HL-60 (cell line): Measurements from ENCODE around the gene LPCAT1.
A peak's percentile ranks its signal among the peaks of the same experiment; 100 is the strongest.

Source experiments
- DNase-seq, 2 experiments: peaks; one replicate each; pipeline ENCODE4 v3.0.0-alpha.2; 2010 to 2020; ENCODE audit warnings: low read depth in 1 of 2, low spot score in 1 of 2
- H3K27ac ChIP-seq: fragments of 250-450 bp; sonication (Bioruptor Pico); replicated peaks from 2 replicates; pipeline ENCODE4 v1.5.1; 2020; ENCODE audit warnings: mild to moderate bottlenecking, moderate library complexity
- H3K27me3 ChIP-seq: fragments of 250-450 bp; sonication (Bioruptor Pico); 2 replicates; pipeline ENCODE4 v1.5.1; 2021; ENCODE audit warnings: mild to moderate bottlenecking, moderate library complexity; ENCODE audit not compliant: insufficient read depth, poor library complexity, severe bottlenecking
- H3K4me3 ChIP-seq: replicated peaks from 2 replicates; pipeline ENCODE4 v1.5.1; 2011; ENCODE audit warnings: mild to moderate bottlenecking, control low read depth, low read length; ENCODE audit not compliant: insufficient read depth
- GABPA ChIP-seq: IDR thresholded peaks from 2 replicates; pipeline ENCODE4 v1.6.1; 2012; ENCODE audit warnings: low read depth
- POLR2AphosphoS5 ChIP-seq: IDR thresholded peaks from 2 replicates; pipeline ENCODE4 v1.6.1; 2012; ENCODE audit warnings: low read depth
- SPI1 ChIP-seq: IDR thresholded peaks from 2 replicates; pipeline ENCODE4 v1.6.1; 2012; ENCODE audit warnings: low read depth, mild to moderate bottlenecking, borderline replicate concordance
- TF ChIP-seq, protein P1 (sequence below): IDR thresholded peaks from 2 replicates; pipeline ENCODE4 v1.6.1; 2012; ENCODE audit warnings: low read depth; ENCODE audit not compliant: insufficient replicate concordance
- TF ChIP-seq, protein P2 (sequence below): IDR thresholded peaks from one replicate; pipeline ENCODE4 v1.5.1; 2011; ENCODE audit warnings: low read length, control low read depth, inconsistent platforms; ENCODE audit not compliant: insufficient read depth

Gene LPCAT1

DNA sequence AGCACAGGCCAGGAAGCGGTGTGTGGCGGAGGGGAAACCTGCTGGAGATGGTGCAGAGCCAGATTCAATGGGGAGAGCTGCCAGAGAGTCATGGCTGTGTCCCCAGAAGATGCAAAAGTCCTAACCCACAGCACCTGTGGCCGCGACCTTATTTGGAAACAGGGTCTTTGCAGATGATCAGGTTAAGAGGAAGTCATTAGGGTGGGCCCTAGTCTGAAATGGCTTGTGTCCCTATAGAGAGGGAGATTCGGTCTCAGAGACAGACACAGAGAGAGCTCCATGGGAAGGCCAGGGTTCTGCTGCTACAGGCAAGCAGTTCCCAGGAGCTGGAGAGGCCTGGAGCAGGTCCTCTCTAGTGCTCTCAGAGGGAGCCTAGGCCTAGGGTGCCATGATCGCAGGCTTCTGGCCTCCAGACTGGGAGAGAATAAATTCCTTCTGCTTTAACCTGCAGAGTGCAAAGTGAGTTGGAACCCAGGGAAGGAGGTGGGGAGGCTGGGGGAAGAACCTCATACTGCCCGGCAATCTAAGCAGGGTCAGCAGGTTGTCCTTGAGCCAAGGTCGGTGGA, 1.9 kb upstream of the LPCAT1 start:
- Histone ChIP-seq H3K27me3 (no peaks in the 10 kb centered on the region), H3K4me3 (no peak overlapping the region), H3K27ac (no peak overlapping the region)
- DNase-seq: no peak
- TF ChIP-seq POLR2AphosphoS5: no peak

DNA sequence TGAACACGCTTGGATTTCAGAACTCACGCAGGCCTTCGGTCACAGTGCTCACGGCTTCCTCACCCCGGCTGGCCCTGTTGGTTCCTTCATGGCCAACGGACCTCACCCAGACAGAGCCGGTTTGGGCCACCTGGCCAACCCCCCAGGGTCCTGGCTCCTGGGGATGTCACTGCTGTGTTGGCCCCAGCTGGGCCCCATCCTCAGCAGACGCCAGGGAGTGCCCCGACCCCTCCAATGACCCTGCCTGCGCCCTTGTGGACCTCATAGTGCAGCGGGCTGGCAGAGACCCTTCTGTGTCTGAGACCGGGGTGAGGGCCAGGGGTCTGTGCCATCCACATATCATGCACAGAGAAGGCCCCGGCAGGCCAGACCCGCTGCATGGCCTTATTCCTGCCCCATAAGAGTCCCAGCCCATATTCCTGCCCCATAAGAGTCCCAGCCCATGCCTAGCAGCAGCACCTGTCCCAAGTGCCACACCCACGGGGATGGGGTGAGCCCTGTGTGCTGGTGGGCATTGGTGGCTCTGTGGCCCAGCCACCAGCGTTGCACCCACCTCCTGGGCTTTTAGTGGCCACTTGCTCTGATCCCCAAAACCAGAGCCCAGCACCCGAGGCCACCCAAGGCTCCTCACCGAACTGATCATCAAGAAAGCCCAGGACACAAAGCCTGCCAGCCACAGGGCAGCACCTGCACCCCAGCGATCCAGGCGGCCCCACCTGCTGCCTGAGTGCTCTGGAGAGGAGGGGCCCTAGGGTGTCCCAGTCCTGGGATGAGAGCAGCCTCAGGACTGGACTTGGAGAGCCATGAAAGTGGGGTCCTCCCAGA, 1.3 kb upstream of the LPCAT1 start:
- TF ChIP-seq, protein P1, sequence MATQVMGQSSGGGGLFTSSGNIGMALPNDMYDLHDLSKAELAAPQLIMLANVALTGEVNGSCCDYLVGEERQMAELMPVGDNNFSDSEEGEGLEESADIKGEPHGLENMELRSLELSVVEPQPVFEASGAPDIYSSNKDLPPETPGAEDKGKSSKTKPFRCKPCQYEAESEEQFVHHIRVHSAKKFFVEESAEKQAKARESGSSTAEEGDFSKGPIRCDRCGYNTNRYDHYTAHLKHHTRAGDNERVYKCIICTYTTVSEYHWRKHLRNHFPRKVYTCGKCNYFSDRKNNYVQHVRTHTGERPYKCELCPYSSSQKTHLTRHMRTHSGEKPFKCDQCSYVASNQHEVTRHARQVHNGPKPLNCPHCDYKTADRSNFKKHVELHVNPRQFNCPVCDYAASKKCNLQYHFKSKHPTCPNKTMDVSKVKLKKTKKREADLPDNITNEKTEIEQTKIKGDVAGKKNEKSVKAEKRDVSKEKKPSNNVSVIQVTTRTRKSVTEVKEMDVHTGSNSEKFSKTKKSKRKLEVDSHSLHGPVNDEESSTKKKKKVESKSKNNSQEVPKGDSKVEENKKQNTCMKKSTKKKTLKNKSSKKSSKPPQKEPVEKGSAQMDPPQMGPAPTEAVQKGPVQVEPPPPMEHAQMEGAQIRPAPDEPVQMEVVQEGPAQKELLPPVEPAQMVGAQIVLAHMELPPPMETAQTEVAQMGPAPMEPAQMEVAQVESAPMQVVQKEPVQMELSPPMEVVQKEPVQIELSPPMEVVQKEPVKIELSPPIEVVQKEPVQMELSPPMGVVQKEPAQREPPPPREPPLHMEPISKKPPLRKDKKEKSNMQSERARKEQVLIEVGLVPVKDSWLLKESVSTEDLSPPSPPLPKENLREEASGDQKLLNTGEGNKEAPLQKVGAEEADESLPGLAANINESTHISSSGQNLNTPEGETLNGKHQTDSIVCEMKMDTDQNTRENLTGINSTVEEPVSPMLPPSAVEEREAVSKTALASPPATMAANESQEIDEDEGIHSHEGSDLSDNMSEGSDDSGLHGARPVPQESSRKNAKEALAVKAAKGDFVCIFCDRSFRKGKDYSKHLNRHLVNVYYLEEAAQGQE: no peak
- TF ChIP-seq POLR2AphosphoS5: no peak
- no peak for TF ChIP-seq GABPA
- TF ChIP-seq SPI1: no peak
- TF ChIP-seq, protein P2, sequence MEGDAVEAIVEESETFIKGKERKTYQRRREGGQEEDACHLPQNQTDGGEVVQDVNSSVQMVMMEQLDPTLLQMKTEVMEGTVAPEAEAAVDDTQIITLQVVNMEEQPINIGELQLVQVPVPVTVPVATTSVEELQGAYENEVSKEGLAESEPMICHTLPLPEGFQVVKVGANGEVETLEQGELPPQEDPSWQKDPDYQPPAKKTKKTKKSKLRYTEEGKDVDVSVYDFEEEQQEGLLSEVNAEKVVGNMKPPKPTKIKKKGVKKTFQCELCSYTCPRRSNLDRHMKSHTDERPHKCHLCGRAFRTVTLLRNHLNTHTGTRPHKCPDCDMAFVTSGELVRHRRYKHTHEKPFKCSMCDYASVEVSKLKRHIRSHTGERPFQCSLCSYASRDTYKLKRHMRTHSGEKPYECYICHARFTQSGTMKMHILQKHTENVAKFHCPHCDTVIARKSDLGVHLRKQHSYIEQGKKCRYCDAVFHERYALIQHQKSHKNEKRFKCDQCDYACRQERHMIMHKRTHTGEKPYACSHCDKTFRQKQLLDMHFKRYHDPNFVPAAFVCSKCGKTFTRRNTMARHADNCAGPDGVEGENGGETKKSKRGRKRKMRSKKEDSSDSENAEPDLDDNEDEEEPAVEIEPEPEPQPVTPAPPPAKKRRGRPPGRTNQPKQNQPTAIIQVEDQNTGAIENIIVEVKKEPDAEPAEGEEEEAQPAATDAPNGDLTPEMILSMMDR: no peak
- Histone ChIP-seq H3K27me3 (no peaks in the 10 kb centered on the region), H3K4me3 (no peak overlapping the region), H3K27ac (no peak overlapping the region)
- no peak for DNase-seq

DNA sequence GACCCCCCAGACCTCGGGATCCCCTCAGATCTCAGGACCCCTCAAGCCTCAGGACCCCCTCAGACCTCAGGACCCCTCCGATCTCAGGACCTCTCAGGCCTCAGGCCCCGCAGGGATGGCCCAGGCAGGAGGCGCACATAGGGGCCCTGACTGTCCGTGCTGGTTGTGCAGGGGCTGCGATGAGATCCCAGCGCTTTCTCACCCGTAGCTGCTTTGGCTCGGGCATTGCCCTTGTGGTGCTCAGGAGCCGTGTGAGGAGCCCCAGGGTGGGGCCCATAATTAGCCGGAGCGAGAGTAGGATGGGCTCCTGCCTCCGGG, 680 bp upstream of the LPCAT1 start:
- no peak for DNase-seq
- peak overlapping the region; percentile 78 for H3K27ac ChIP-seq

More for the DNA sequence above, 680 bp upstream of the LPCAT1 start:
- no peaks in the 10 kb centered on the region for H3K27me3 ChIP-seq
- TF ChIP-seq, protein P2: no peak
- TF ChIP-seq POLR2AphosphoS5 (no peak), SPI1 (no peak), GABPA (no peak)
- TF ChIP-seq, protein P1: no peak
- H3K4me3 ChIP-seq: peak overlapping the region; percentile 85
